Measurements from ENCODE around the gene EFCAB6.

- TF ChIP-seq POLR2A (IDR thresholded peaks at IDR 0.05), result no peak
- TF ChIP-seq CTCF (IDR thresholded peaks at IDR 0.05), result no peak
- TF ChIP-seq POLR2AphosphoS5 (IDR thresholded peaks at IDR 0.05), result no peak
Measured at GRCh38 chr22:43561415-43562178, 250.5 kb downstream of the EFCAB6 start.

Data from breast epithelium (tissue), 3 donors.